ENCODE data around the gene ASCL2. TPM values are rescaled to one million over a fixed set of nuclear protein-coding genes. Genes with fewer than 3 reads are reported as not detected.

The ASCL2 gene
- polyA plus RNA-seq, 1 donor: 15.8 TPM

GRCh38 chr11:2264366-2265053 lies 5.9 kb downstream of the ASCL2 start:
- Histone ChIP-seq H3K9me3 (ENCODE audit: control insufficient read depth, low read depth, low read length) (no peaks in the 10 kb centered on the region), H3K27me3 (ENCODE audit: control insufficient read depth, insufficient read depth, low read length) (peaks cover 14% of the 10 kb centered on the region), H3K36me3 (ENCODE audit: control insufficient read depth, insufficient read depth, low read length) (peaks cover 17% of the 10 kb centered on the region), H3K4me1 (ENCODE audit: control insufficient read depth, insufficient read depth, low read length) (peaks cover 47% of the 10 kb centered on the region), H3K4me3 (ENCODE audit: low read length) (no peak overlapping the region), H3K27ac (ENCODE audit: low read length) (no peak overlapping the region)
- no CpG with 5 or more reads among the region's 22 CpGs for WGBS (ENCODE audit: insufficient coverage, low lambda C conversion rate)
- DNase-seq: no peak

- no CpG with 5 or more reads among the region's 13 CpGs for WGBS (ENCODE audit: insufficient coverage, low lambda C conversion rate)
- Histone ChIP-seq H3K4me3 (ENCODE audit: low read length) (no peak overlapping the region), H3K9me3 (ENCODE audit: control insufficient read depth, low read depth, low read length) (no peaks in the 10 kb centered on the region), H3K4me1 (ENCODE audit: control insufficient read depth, insufficient read depth, low read length) (peaks cover 47% of the 10 kb centered on the region), H3K27me3 (ENCODE audit: control insufficient read depth, insufficient read depth, low read length) (peaks cover 11% of the 10 kb centered on the region), H3K36me3 (ENCODE audit: control insufficient read depth, insufficient read depth, low read length) (peaks cover 17% of the 10 kb centered on the region), H3K27ac (ENCODE audit: low read length) (peak overlapping the region; percentile 62)
- DNase-seq: no peak
Measured at GRCh38 chr11:2263724-2264360, 6.5 kb downstream of the ASCL2 start.

GRCh38 chr11:2263071-2263565 lies 7.3 kb downstream of the ASCL2 start:
- Histone ChIP-seq H3K9me3 (ENCODE audit: control insufficient read depth, low read depth, low read length) (no peaks in the 10 kb centered on the region), H3K4me3 (ENCODE audit: low read length) (no peak overlapping the region), H3K4me1 (ENCODE audit: control insufficient read depth, insufficient read depth, low read length) (peaks cover 41% of the 10 kb centered on the region), H3K27me3 (ENCODE audit: control insufficient read depth, insufficient read depth, low read length) (peaks cover 4% of the 10 kb centered on the region), H3K36me3 (ENCODE audit: control insufficient read depth, insufficient read depth, low read length) (peaks cover 13% of the 10 kb centered on the region), H3K27ac (ENCODE audit: low read length) (peak overlapping the region; percentile 62)
- no CpG with 5 or more reads among the region's 10 CpGs for WGBS (ENCODE audit: insufficient coverage, low lambda C conversion rate)
- peak; percentile 49 to 84 for DNase-seq

- DNase-seq: peak; percentile 49 to 75
- WGBS (ENCODE audit: insufficient coverage, low lambda C conversion rate): no CpG with 5 or more reads among the region's 18 CpGs
Measured at GRCh38 chr11:2262301-2263070, 7.9 kb downstream of the ASCL2 start.

GRCh38 chr11:2261436-2262230 lies 8.8 kb downstream of the ASCL2 start:
- H3K4me1 ChIP-seq (ENCODE audit: control insufficient read depth, insufficient read depth, low read length): peaks cover 32% of the 10 kb centered on the region
- H3K27me3 ChIP-seq (ENCODE audit: control insufficient read depth, insufficient read depth, low read length): no peaks in the 10 kb centered on the region
- DNase-seq: no peak
- H3K9me3 ChIP-seq (ENCODE audit: control insufficient read depth, low read depth, low read length): peaks cover 5% of the 10 kb centered on the region
- H3K4me3 ChIP-seq (ENCODE audit: low read length): no peak overlapping the region
- no CpG with 5 or more reads among the region's 21 CpGs for whole genome bisulfite sequencing (ENCODE audit: insufficient coverage, low lambda C conversion rate)
- peaks cover 1% of the 10 kb centered on the region for H3K36me3 ChIP-seq (ENCODE audit: control insufficient read depth, insufficient read depth, low read length)
- no peak overlapping the region for H3K27ac ChIP-seq (ENCODE audit: low read length)

More at GRCh38 chr11:2262301-2263070, 7.9 kb downstream of the ASCL2 start:
- Histone ChIP-seq H3K36me3 (ENCODE audit: control insufficient read depth, insufficient read depth, low read length) (peaks cover 7% of the 10 kb centered on the region), H3K4me3 (ENCODE audit: low read length) (no peak overlapping the region), H3K9me3 (ENCODE audit: control insufficient read depth, low read depth, low read length) (no peaks in the 10 kb centered on the region), H3K27ac (ENCODE audit: low read length) (peak overlapping the region; percentile 62), H3K27me3 (ENCODE audit: control insufficient read depth, insufficient read depth, low read length) (no peaks in the 10 kb centered on the region), H3K4me1 (ENCODE audit: control insufficient read depth, insufficient read depth, low read length) (peaks cover 38% of the 10 kb centered on the region)

- Histone ChIP-seq H3K9me3 (ENCODE audit: control insufficient read depth, low read depth, low read length) (peaks cover 5% of the 10 kb centered on the region), H3K27me3 (ENCODE audit: control insufficient read depth, insufficient read depth, low read length) (no peaks in the 10 kb centered on the region), H3K4me1 (ENCODE audit: control insufficient read depth, insufficient read depth, low read length) (peaks cover 26% of the 10 kb centered on the region), H3K27ac (ENCODE audit: low read length) (no peak overlapping the region), H3K4me3 (ENCODE audit: low read length) (no peak overlapping the region), H3K36me3 (ENCODE audit: control insufficient read depth, insufficient read depth, low read length) (no peaks in the 10 kb centered on the region)
- 100% methylated on average over 1 of the region's 26 CpGs for WGBS (ENCODE audit: insufficient coverage, low lambda C conversion rate)
- no peak for DNase-seq
Measured at GRCh38 chr11:2260491-2261364, 9.7 kb downstream of the ASCL2 start.

- no peak for DNase-seq
- peaks cover 5% of the 10 kb centered on the region for H3K9me3 ChIP-seq (ENCODE audit: control insufficient read depth, low read depth, low read length)
- no peak overlapping the region for H3K27ac ChIP-seq (ENCODE audit: low read length)
- no peak overlapping the region for H3K4me3 ChIP-seq (ENCODE audit: low read length)
- no peaks in the 10 kb centered on the region for H3K27me3 ChIP-seq (ENCODE audit: control insufficient read depth, insufficient read depth, low read length)
- H3K36me3 ChIP-seq (ENCODE audit: control insufficient read depth, insufficient read depth, low read length): no peaks in the 10 kb centered on the region
- peaks cover 25% of the 10 kb centered on the region for H3K4me1 ChIP-seq (ENCODE audit: control insufficient read depth, insufficient read depth, low read length)
- WGBS (ENCODE audit: insufficient coverage, low lambda C conversion rate): no CpG with 5 or more reads among the region's 12 CpGs
Measured at GRCh38 chr11:2259897-2260451, 10.4 kb downstream of the ASCL2 start.

GRCh38 chr11:2259466-2259830 lies 10.9 kb downstream of the ASCL2 start:
- Histone ChIP-seq H3K4me3 (ENCODE audit: low read length) (no peak overlapping the region), H3K27ac (ENCODE audit: low read length) (no peak overlapping the region), H3K36me3 (ENCODE audit: control insufficient read depth, insufficient read depth, low read length) (no peaks in the 10 kb centered on the region), H3K27me3 (ENCODE audit: control insufficient read depth, insufficient read depth, low read length) (no peaks in the 10 kb centered on the region), H3K9me3 (ENCODE audit: control insufficient read depth, low read depth, low read length) (peaks cover 5% of the 10 kb centered on the region), H3K4me1 (ENCODE audit: control insufficient read depth, insufficient read depth, low read length) (peaks cover 25% of the 10 kb centered on the region)
- no CpG with 5 or more reads among the region's 8 CpGs for WGBS (ENCODE audit: insufficient coverage, low lambda C conversion rate)
- no peak for DNase-seq

Measured in large intestine (tissue), 3 donors.